Mesothelial cell of epicardium (in vitro differentiated cells): ENCODE measurements around the gene CSKMT. TPM values are rescaled to one million over a fixed set of nuclear protein-coding genes. Genes with fewer than 3 reads are reported as not detected.

Source experiments
- DNase-seq, 2 experiments: peaks; one replicate each; pipeline ENCODE4 v3.0.0; 2021; ENCODE audit warnings: low spot score in 2 of 2; ENCODE audit not compliant: unreplicated experiment in 2 of 2
- H3K27ac Mint-ChIP-seq: 2 replicates; pipeline ENCODE4 v1.8.0; 2021; ENCODE audit warnings: mixed read lengths
- H3K27me3 Mint-ChIP-seq: 2 replicates; pipeline ENCODE4 v1.8.0; 2021; ENCODE audit warnings: low read depth, mixed read lengths
- H3K36me3 Mint-ChIP-seq: 2 replicates; pipeline ENCODE4 v1.8.0; 2021; ENCODE audit warnings: mixed read lengths
- H3K4me1 Mint-ChIP-seq: 2 replicates; pipeline ENCODE4 v1.8.0; 2021; ENCODE audit warnings: mixed read lengths
- H3K4me3 Mint-ChIP-seq: 2 replicates; pipeline ENCODE4 v1.8.0; 2021; ENCODE audit warnings: mild to moderate bottlenecking, moderate library complexity, mixed read lengths
- H3K9me3 Mint-ChIP-seq: 2 replicates; pipeline ENCODE4 v1.8.0; 2021; ENCODE audit warnings: mixed read lengths
- total RNA-seq: library from RNA; stranded (reverse); gene quantifications from 3 replicates; pipeline ENCODE4 v1.2.1, GENCODE V29; 2021
- TF ChIP-seq, protein P1 (sequence below): fragments of 200-600 bp; sonication (generic); IDR thresholded peaks from one replicate; pipeline ENCODE4 v1.5.0; 2021; ENCODE audit warnings: antibody characterized with exemption; ENCODE audit not compliant: unreplicated experiment

CSKMT gene
- total RNA-seq, 1 donor from 2014 or later, result 20.6 TPM

DNA sequence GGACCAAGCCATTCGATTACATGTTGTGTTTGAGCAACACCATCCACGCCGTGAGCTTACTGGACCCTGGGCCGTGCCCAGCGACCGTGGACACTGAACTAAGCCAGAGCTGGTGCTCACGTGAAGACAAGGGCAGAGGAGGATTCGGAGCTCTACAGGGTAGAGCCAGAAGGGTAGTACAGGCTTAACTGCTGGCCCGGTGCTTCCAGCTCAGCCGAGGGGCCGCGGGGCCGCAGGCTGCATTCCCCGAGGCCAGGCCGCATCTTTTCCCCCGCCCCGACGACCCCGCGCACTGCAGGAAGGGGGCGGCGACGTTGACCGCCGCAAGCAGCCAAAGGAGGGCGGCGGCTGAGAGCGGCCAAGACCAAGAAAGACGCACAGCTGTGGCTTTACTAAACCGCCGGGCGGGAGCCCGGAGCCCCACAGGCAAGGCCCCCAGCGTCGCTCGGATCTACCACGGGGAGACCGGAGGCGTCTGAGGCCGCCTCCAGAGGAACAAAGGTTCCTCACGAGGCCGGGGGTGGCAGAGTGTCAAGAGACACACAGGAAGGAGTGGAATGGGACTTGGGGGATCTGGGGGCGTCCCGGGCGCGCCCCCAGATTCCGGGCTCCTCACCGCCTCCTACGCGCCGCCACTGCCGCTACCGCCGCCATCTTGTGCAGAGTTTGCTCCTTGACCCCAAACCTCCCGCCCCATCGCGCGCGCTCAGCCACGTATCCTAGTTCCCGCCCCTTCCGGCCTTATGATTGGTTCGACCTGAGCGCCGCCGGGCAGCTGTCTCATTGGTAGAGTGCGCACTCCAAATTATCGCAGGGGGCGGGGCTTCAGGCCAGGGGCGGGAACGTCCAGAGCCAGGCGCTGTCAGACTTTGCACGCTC, 18.9 kb upstream of the CSKMT start, which contains the start of gene GANAB:
Gene GANAB (minus strand): TSS at position 668 of the 879 bp plus-strand sequence. CDS start 14 bp downstream, at position 654.
- TF ChIP-seq, protein P1, sequence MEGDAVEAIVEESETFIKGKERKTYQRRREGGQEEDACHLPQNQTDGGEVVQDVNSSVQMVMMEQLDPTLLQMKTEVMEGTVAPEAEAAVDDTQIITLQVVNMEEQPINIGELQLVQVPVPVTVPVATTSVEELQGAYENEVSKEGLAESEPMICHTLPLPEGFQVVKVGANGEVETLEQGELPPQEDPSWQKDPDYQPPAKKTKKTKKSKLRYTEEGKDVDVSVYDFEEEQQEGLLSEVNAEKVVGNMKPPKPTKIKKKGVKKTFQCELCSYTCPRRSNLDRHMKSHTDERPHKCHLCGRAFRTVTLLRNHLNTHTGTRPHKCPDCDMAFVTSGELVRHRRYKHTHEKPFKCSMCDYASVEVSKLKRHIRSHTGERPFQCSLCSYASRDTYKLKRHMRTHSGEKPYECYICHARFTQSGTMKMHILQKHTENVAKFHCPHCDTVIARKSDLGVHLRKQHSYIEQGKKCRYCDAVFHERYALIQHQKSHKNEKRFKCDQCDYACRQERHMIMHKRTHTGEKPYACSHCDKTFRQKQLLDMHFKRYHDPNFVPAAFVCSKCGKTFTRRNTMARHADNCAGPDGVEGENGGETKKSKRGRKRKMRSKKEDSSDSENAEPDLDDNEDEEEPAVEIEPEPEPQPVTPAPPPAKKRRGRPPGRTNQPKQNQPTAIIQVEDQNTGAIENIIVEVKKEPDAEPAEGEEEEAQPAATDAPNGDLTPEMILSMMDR, result no peak
- Mint-ChIP-seq H3K4me1 (peaks cover 12% of the 10 kb centered on the region), H3K9me3 (no peaks in the 10 kb centered on the region), H3K27ac (peak within 1 kb of the TSS; percentile 96), H3K36me3 (peaks cover 4% of the 10 kb centered on the region), H3K27me3 (no peaks in the 10 kb centered on the region), H3K4me3 (peak within 1 kb of the TSS; percentile 92)
- peak; percentile 95 to 96 for DNase-seq

DNA sequence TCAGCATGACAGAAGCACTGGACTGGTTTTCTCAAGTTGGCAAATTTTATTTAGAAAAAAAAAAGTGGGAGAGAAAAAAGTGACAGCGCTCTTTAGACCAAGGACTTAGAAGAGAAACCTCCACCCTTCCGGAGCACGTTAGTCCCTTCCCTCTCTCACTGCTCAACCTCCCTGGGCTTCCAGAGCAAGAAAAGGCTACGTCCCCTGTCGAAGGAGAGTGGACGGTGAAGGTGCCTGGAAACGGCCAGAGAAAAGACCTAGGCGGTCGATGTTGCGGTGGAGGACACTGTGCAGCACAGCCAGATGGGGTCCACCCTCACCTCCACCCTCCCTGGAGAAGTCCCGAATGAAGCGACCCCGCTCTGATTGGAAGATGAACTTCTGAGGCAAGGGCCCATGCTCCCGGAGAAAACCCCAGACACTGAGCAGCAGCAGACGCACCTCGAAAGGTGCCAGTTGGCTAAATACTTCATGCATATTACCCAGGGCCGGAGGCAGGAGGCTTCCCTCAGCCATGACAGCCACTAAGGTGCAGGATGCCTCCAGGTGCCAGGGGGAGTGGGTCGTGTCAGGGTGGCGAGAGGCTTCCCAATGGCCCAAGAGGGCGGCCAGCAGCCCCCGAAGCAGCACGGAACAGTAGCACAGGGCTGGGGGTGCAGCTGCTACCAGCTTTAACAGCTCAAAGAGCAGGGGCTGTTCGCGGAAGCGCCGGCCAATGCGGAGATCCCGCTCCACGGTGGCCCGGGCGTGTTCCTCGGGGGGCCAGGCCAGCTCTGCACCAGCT, 18.1 kb upstream of the CSKMT start:
- no peak for DNase-seq
- Mint-ChIP-seq H3K27me3 (no peaks in the 10 kb centered on the region), H3K4me3 (peak overlapping the region; percentile 92), H3K36me3 (peaks cover 4% of the 10 kb centered on the region), H3K9me3 (no peaks in the 10 kb centered on the region), H3K4me1 (peaks cover 15% of the 10 kb centered on the region), H3K27ac (peak overlapping the region; percentile 96)
- TF ChIP-seq, protein P1, result no peak

DNA sequence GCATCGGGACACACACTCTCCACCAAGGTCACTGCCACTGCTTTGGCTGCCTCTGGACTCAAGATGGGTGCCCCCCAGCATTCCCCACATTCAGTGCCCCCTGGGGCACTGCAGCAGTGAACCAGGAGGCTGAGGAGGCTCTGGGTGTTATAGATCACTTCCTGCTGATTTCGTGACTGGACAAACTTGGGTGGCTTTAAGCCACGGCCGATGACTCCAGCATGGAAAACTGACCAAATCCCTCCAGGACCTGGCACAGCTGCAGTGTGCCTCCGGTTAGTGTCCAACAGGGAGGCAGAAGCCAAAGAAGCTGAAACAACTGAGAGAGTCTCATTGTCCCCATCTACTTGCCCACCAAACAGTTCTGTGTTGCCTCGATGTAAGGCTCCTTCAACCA, 17.5 kb upstream of the CSKMT start:
- H3K36me3 Mint-ChIP-seq, result peaks cover 4% of the 10 kb centered on the region
- TF ChIP-seq, protein P1, result no peak
- no peaks in the 10 kb centered on the region for H3K27me3 Mint-ChIP-seq
- no peak overlapping the region for H3K4me3 Mint-ChIP-seq
- no peaks in the 10 kb centered on the region for H3K9me3 Mint-ChIP-seq
- H3K4me1 Mint-ChIP-seq, result peaks cover 19% of the 10 kb centered on the region
- DNase-seq, result no peak
- no peak overlapping the region for H3K27ac Mint-ChIP-seq

DNA sequence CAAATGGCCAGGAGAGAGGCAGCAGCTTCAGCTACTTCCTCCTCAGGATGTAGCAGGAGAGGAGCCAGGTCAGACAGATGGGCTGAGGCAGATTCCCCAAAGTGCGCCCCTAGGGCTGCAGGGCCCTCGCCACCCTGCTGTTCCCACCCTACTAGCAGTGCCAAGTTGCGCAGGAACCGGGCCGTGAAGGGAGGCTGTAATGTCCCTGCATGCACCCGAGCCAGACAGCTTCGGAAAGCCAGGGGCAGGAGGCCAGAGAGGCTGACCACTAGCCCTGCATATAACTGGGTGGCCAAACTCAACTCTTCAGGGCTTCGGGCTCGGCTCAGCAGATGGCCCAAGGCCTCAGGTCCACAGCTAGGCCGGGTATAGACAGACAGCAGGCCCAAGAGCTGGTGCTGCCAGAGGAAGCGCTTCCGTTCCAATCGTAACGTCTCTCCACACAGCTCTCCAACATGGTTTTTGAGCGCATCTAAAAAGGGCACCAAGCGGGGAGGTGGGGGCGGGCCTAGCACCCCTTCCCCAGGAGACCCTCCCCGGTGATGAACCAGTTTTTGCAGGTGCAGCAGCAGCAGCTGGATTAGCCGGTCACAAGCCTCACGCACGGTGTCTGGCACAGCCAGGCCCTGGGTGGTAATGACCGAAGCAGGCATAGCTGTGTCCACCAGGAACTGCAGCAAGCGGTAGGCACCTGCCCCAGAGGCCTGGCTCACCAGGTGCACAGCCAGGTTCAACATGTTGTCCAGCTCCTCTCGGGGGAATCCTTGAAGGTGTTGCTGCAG, 16.7 kb upstream of the CSKMT start:
- peaks cover 22% of the 10 kb centered on the region for H3K4me1 Mint-ChIP-seq
- H3K9me3 Mint-ChIP-seq, result no peaks in the 10 kb centered on the region
- no peaks in the 10 kb centered on the region for H3K27me3 Mint-ChIP-seq
- no peak for DNase-seq
- peaks cover 4% of the 10 kb centered on the region for H3K36me3 Mint-ChIP-seq
- no peak overlapping the region for H3K27ac Mint-ChIP-seq
- H3K4me3 Mint-ChIP-seq, result no peak overlapping the region
- TF ChIP-seq, protein P1, result no peak

DNA sequence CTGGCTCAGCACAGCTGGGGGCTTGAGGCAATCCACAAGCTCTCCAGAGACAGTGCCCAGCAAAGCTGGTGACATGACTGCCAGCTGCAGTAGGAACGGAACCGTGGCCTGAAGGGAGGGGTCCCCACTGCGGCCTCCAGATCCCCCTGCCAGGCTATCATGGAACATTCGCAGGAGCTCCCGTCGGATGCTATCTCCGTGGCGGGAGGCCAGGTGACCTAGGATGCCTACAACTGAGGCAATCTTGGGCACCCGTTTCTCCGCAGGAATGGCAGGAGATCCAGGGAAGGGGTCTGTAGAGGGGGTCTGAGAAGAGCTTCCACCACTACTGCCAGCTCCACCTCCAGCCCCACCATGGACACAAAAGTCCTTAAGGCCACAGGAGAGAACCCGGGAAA, 16.1 kb upstream of the CSKMT start:
- H3K27ac Mint-ChIP-seq, result no peak overlapping the region
- no peak for DNase-seq
- H3K9me3 Mint-ChIP-seq, result no peaks in the 10 kb centered on the region
- H3K4me1 Mint-ChIP-seq, result peaks cover 25% of the 10 kb centered on the region
- TF ChIP-seq, protein P1, result no peak
- H3K4me3 Mint-ChIP-seq, result no peak overlapping the region
- H3K36me3 Mint-ChIP-seq, result peaks cover 4% of the 10 kb centered on the region
- no peaks in the 10 kb centered on the region for H3K27me3 Mint-ChIP-seq
